ENCODE data around the gene SMARCA5. TPM values are rescaled to one million over a fixed set of nuclear protein-coding genes. Genes with fewer than 3 reads are reported as not detected.

Gene SMARCA5
- polyA plus RNA-seq, 12 donors = 45.6 to 69.6 (median 58.1) TPM; not detected in 1

Other genes with a start within 250 kb of the SMARCA5 start
- gene GAB1, start 176.8 kb upstream of the SMARCA5 start, polyA plus RNA-seq (ENCODE audit: insufficient read length in 12 of 12) = 10 to 100 TPM in 11 of 12 donors, not detected in 1; 27.0 to 65.0 (median 38.5) TPM
- under 1 TPM in 10 of 12 donors, not detected in 2; 0.28 to 0.90 (median 0.35) TPM for gene FREM3, start 187.0 kb downstream of the SMARCA5 start, polyA plus RNA-seq (ENCODE audit: insufficient read length in 12 of 12)